ENCODE results near the gene TBC1D17. TPM values are rescaled to one million over a fixed set of nuclear protein-coding genes. Genes with fewer than 3 reads are reported as not detected.

Gene TBC1D17
- total RNA-seq, 1 donor from 2014 or later = 2.1 TPM

DNA sequence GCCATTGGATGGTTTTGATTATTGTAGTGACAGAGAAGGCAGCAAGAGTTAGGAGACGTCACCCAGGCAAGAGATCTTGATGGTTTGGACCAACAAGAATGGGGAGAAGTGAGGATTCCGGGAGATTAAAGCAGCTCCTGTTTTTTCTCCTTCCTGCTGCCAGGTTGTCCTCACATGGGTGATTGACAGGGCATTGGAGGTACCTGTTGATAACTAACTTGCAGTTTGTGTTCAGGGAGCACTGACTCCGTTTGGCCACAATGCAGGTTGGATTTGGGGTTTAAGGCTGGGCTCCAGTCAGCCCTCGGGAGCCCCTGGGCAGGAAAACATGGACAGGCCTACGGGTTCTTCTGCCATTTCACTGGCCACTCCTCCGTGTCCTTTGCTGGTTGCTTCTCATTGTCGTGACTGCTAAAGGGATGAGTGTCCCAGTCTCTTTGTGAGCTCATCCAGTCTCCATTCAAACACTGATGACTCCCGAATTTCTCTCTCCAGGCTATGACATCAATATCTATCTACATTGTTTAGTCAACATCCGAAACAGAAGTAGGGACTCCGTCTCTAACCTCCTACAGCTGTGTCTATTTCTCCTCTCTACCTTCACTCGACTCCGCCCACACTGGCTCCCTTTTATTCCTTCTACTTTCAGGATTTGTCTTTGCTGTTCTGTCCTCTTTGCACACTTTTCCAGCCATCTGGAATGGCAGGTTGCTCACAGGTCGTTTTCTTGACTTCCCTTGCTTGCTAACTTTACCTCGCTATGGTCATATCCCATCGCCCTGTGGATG is 27.9 kb upstream of the TBC1D17 start:
- peaks cover 3% of the 10 kb centered on the region for H3K36me3 ChIP-seq (ENCODE audit: control insufficient read depth, insufficient read depth, low read length)
- H3K27me3 ChIP-seq (ENCODE audit: control insufficient read depth, insufficient read depth, low read length) = no peaks in the 10 kb centered on the region
- no peak for FAIRE-seq
- H3K4me3 ChIP-seq (ENCODE audit: low read depth, low read length) = no peak overlapping the region
- TF ChIP-seq, protein P1, sequence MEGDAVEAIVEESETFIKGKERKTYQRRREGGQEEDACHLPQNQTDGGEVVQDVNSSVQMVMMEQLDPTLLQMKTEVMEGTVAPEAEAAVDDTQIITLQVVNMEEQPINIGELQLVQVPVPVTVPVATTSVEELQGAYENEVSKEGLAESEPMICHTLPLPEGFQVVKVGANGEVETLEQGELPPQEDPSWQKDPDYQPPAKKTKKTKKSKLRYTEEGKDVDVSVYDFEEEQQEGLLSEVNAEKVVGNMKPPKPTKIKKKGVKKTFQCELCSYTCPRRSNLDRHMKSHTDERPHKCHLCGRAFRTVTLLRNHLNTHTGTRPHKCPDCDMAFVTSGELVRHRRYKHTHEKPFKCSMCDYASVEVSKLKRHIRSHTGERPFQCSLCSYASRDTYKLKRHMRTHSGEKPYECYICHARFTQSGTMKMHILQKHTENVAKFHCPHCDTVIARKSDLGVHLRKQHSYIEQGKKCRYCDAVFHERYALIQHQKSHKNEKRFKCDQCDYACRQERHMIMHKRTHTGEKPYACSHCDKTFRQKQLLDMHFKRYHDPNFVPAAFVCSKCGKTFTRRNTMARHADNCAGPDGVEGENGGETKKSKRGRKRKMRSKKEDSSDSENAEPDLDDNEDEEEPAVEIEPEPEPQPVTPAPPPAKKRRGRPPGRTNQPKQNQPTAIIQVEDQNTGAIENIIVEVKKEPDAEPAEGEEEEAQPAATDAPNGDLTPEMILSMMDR (IDR thresholded peaks at IDR 0.05; ENCODE audit: insufficient read depth, low read length, severe bottlenecking) = no peak
- no peak for DNase-seq (ENCODE audit: low read depth)

DNA sequence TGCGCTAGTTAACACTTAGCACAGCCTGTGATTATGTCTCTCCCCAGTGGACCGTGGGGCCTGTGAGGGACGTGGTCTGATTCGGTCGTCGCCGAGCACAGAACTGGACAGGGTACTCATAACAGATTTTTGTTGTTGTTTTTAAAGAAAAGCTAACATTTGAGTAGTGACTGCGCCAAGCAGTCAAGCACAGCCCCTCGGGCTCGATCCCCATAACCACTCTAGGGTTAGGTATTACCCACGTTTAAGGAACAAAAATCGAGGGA is 27.3 kb upstream of the TBC1D17 start:
- FAIRE-seq = no peak
- H3K4me3 ChIP-seq (ENCODE audit: low read depth, low read length) = peak overlapping the region; percentile 89
- no peaks in the 10 kb centered on the region for H3K27me3 ChIP-seq (ENCODE audit: control insufficient read depth, insufficient read depth, low read length)
- H3K36me3 ChIP-seq (ENCODE audit: control insufficient read depth, insufficient read depth, low read length) = peaks cover 8% of the 10 kb centered on the region
- TF ChIP-seq, protein P1 (IDR thresholded peaks at IDR 0.05; ENCODE audit: insufficient read depth, low read length, severe bottlenecking) = no peak
- DNase-seq (ENCODE audit: low read depth) = no peak

DNA sequence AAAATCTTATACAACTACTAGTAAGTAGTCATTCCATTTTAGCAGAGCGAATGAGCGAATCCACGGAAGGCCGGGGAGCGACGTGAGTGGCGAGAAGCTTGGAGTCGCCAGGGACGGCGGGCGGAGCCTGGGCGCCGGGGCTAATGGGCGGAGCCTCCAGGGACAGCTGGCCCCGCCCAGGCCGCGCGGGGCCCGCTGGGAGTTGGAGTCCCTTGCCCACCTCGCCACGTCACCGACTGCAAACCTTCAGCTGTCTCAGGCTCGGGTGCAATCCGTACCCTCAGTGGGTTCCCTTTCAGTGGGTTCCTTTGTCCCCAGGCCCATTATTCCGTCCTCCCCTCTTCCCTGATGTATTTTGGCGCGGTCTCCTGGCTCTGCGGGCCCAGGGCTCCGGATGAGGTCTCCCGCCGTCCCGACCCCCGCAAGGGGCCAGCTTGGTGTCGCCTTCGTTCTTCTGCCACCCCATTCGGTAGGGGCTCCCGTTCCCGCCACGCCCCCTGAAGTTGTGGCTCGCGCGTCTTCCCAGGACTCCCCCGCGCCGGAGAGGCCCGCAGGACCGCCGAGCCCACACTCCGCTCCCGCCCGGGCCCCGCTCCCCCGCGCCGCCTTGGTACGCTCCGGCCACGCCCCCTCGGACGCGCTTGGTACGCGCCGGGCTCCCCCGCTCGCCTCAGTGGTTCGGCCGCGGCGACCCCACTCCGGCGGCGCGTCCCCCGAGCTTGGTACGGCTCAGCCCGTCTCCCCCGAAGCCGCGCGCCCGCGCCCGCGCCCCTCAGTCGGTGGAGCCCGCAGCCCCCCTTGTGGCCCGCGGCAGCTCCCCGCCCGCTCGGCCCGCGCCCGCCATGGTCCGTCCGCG is 26.8 kb upstream of the TBC1D17 start, which contains the start of gene PTOV1:
Gene PTOV1, plus strand, starts transcription at position 673 of the 856 bp plus-strand sequence.
- Histone ChIP-seq H3K36me3 (ENCODE audit: control insufficient read depth, insufficient read depth, low read length) (peaks cover 8% of the 10 kb centered on the region), H3K4me3 (ENCODE audit: low read depth, low read length) (peak within 1 kb of the TSS; percentile 89), H3K27me3 (ENCODE audit: control insufficient read depth, insufficient read depth, low read length) (no peaks in the 10 kb centered on the region)
- TF ChIP-seq, protein P1 (IDR thresholded peaks at IDR 0.05; ENCODE audit: insufficient read depth, low read length, severe bottlenecking) = no peak
- DNase-seq (ENCODE audit: low read depth) (peak; percentile 73), FAIRE-seq (no peak)

DNA sequence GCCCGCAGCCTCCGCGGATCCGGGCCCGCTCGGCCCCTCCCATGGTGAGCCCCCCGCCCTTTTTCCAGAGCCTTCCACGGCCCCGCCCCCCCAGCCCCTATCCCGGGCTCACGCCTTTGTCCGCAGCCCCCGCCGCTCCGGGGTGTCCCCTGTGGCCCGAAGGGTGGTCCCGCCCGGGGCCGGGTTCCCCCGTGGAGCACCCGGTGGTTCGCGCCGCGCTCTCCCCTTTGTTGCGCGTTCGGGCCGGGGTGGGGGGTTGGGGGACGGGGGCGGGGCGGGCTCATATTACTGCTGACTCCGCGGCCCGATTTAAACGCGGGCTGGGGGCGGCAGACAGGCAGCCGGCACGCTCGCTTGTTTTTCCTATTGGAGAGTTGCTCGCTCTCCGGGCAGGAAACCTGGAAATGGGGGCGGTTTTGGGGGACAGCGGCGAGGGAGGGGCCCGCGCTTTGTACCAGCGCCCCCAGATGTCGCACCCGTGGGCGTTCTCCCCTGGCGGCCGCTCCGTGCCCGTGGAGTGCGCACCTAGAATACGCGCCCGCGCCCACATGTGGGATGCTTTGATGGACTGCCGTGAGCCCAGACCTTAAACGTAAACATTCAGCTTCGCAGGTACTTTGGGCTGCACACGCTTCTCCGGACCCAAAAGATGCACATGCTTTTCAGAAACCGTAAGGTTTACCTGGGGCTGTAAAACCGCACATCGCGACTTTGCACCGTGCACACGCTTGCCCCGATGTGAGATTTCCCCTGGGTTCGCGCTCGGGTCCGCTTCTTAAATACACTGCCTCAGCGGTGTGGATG is 25.8 kb upstream of the TBC1D17 start:
- peak overlapping the region; percentile 89 for H3K4me3 ChIP-seq (ENCODE audit: low read depth, low read length)
- DNase-seq (ENCODE audit: low read depth) = no peak
- peaks cover 8% of the 10 kb centered on the region for H3K36me3 ChIP-seq (ENCODE audit: control insufficient read depth, insufficient read depth, low read length)
- no peaks in the 10 kb centered on the region for H3K27me3 ChIP-seq (ENCODE audit: control insufficient read depth, insufficient read depth, low read length)
- TF ChIP-seq, protein P1 (IDR thresholded peaks at IDR 0.05; ENCODE audit: insufficient read depth, low read length, severe bottlenecking) = no peak
- no peak for FAIRE-seq

DNA sequence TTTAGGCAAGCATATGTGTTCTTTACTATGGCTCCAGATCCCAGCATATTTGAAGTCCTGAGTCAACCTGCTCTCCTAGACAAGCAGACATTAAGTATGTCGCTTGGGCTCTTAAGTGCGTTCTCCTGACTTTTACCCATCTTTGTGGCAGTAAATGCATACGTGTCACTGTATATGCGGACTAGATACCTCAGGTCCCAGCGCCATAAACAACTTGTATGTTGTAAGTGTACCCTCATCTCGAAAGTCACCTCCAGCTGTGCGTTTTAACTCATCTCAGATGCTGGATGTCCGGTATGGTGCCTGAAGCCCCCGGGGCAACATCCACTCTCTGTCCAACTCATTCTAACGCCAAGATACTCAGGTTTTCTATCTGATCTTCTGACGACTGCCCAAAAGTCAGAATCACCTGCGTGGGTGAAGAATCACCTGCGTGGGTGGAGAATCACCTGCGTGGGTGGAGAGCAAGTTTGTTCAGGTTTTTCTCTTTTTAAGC is 24.8 kb upstream of the TBC1D17 start:
- FAIRE-seq = no peak
- H3K4me3 ChIP-seq (ENCODE audit: low read depth, low read length) = no peak overlapping the region
- TF ChIP-seq, protein P1 (IDR thresholded peaks at IDR 0.05; ENCODE audit: insufficient read depth, low read length, severe bottlenecking) = no peak

More for the DNA sequence above, 24.8 kb upstream of the TBC1D17 start:
- H3K36me3 ChIP-seq (ENCODE audit: control insufficient read depth, insufficient read depth, low read length) = peaks cover 10% of the 10 kb centered on the region
- no peaks in the 10 kb centered on the region for H3K27me3 ChIP-seq (ENCODE audit: control insufficient read depth, insufficient read depth, low read length)
- no peak for DNase-seq (ENCODE audit: low read depth)
